OCI-LY3 (cell line): Measurements from ENCODE around the gene COP1.

Experiments used
- CTCF ChIP-seq: fragments of 200-600, 300-600 bp; sonication (generic); IDR thresholded peaks from 2 replicates; pipeline ENCODE4 v1.5.1; 2014; ENCODE audit warnings: antibody characterized with exemption, low read length, low read depth
- EZH2phosphoT487 ChIP-seq: fragments of 200-600 bp; shearing (Covaris generic); IDR thresholded peaks from 2 replicates; pipeline ENCODE4 v1.6.1; 2018; ENCODE audit warnings: antibody characterized with exemption, mixed run types, low read depth

GRCh38 chr1:175927944-175928343 lies 279.1 kb downstream of the COP1 start:
- no peak for TF ChIP-seq CTCF
- no peak for TF ChIP-seq EZH2phosphoT487
